IMR-90 (cell line): ENCODE measurements around the gene RNF19B. TPM values are rescaled to one million over a fixed set of nuclear protein-coding genes. Genes with fewer than 3 reads are reported as not detected.

Source experiments
- CTCF ChIP-seq: conservative IDR thresholded peaks from 2 replicates; pipeline ENCODE4 v1.5.1; 2012; ENCODE audit warnings: mild to moderate bottlenecking, low read depth, low read length, improper control_type of control experiment
- NFE2L2 ChIP-seq: fragments of 150-350 bp; IDR thresholded peaks from 2 replicates; pipeline ENCODE4 v1.6.1; 2016; ENCODE audit warnings: low read depth, mild to moderate bottlenecking, low read length
- RCOR1 ChIP-seq: IDR thresholded peaks from 2 replicates; pipeline ENCODE4 v1.6.1; 2012; ENCODE audit warnings: mild to moderate bottlenecking, low read length, improper control_type of control experiment; ENCODE audit not compliant: insufficient replicate concordance
- USF2 ChIP-seq: fragments of 150-350 bp; IDR thresholded peaks from 2 replicates; pipeline ENCODE4 v1.6.1; 2017; ENCODE audit warnings: mild to moderate bottlenecking, antibody characterized with exemption, low read length, low read depth
- polyA plus RNA-seq, 3 experiments: library from polyadenylated mRNA; depleted of rRNA; stranded (reverse); fragments of >200 nt; gene quantifications; 2 replicates each; pipeline ENCODE4 v1.2.3, GENCODE V29; 2012; ENCODE audit warnings: low replicate concordance in 1 of 3
- total RNA-seq: library from RNA; depleted of rRNA; stranded (reverse); fragments of >200 nt; gene quantifications from 2 replicates; pipeline ENCODE4 v1.2.3, GENCODE V29; 2012

The RNF19B gene
- total and polyA plus RNA-seq, 2 of the 4 experiments (the other 2 are of a cell fraction), result 10.0 to 11.6 TPM

- TF ChIP-seq USF2 (no peak), CTCF (no peak), RCOR1 (no peak), NFE2L2 (no peak)
These were observed 27.3 kb upstream of the RNF19B start (continued) for GRCh38 chr1:32991819-32992488.
